Measurements from ENCODE around the gene HSPA12A. TPM values are rescaled to one million over a fixed set of nuclear protein-coding genes. Genes with fewer than 3 reads are reported as not detected.

HSPA12A gene
- total RNA-seq, 2 experiments from 2014 or later = 0.49 TPM; not detected in 1

DNA sequence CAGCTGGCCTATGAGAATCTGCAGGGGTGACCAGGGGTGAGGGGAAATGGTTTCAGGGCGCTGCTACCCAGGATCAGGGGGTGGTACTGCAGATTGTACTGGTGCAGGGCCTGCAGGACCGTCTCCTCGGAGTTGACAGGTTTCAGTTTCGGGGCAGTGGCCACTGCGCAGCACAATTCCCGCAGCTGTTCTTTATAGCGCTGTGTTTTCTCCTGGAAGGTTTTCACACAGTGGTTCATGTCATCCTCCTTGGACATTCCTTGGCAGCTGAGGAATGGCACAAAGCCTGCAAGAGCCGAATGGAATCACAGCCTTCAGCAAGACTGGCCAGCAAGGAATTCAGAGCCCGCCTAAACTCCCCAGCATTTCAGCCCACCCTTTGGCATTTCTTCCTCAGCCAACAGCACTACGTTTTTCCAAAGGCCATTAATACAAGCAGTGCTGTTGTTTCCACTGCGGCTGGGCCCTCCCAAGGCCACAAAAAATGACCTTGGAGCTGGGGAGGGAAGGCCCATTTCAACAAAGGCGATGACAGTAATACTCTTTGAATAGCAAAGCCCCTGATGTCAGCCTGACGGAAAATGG, 76.7 kb downstream of the HSPA12A start:
- no peak overlapping the region for H3K4me3 Mint-ChIP-seq
- DNase-seq (no peak), ATAC-seq (ENCODE audit: poor library complexity) (no peak)
- H3K9me3 ChIP-seq (ENCODE audit: control insufficient read depth in 1 of 2, insufficient read depth in 1 of 2, low read length in 2 of 2) = peaks cover 0 to 5% of the 10 kb centered on the region in 2 experiments
- no peaks in the 10 kb centered on the region for H3K4me1 ChIP-seq (ENCODE audit: insufficient read depth, low read length)
- no peaks in the 10 kb centered on the region for H3K4me1 Mint-ChIP-seq (ENCODE audit: low read depth)
- H3K4me3 ChIP-seq (ENCODE audit: low read length) = no peak overlapping the region
- H3K36me3 ChIP-seq (ENCODE audit: insufficient read depth, low read length) = no peaks in the 10 kb centered on the region
- CTCF ChIA-PET = no interaction called here
- TF ChIP-seq, protein P1, sequence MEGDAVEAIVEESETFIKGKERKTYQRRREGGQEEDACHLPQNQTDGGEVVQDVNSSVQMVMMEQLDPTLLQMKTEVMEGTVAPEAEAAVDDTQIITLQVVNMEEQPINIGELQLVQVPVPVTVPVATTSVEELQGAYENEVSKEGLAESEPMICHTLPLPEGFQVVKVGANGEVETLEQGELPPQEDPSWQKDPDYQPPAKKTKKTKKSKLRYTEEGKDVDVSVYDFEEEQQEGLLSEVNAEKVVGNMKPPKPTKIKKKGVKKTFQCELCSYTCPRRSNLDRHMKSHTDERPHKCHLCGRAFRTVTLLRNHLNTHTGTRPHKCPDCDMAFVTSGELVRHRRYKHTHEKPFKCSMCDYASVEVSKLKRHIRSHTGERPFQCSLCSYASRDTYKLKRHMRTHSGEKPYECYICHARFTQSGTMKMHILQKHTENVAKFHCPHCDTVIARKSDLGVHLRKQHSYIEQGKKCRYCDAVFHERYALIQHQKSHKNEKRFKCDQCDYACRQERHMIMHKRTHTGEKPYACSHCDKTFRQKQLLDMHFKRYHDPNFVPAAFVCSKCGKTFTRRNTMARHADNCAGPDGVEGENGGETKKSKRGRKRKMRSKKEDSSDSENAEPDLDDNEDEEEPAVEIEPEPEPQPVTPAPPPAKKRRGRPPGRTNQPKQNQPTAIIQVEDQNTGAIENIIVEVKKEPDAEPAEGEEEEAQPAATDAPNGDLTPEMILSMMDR (IDR thresholded peaks at IDR 0.05) = no peak
- no peaks in the 10 kb centered on the region for H3K9me3 Mint-ChIP-seq
- H3K27ac ChIP-seq (ENCODE audit: low read depth in 1 of 2, low read length in 2 of 2) = no peak overlapping the region
- peaks cover 42% of the 10 kb centered on the region for H3K27me3 Mint-ChIP-seq
- H3K27me3 ChIP-seq (ENCODE audit: control insufficient read depth in 1 of 2, insufficient read depth in 2 of 2, low read length in 2 of 2) = peaks cover 3 to 15% of the 10 kb centered on the region in 2 experiments
- POLR2A ChIA-PET = no interaction called here
- no peaks in the 10 kb centered on the region for H3K36me3 Mint-ChIP-seq (ENCODE audit: low read depth)
- no peak overlapping the region for H3K27ac Mint-ChIP-seq
- intact Hi-C loops (cut with DNase I, micrococcal nuclease) = no loop called here

DNA sequence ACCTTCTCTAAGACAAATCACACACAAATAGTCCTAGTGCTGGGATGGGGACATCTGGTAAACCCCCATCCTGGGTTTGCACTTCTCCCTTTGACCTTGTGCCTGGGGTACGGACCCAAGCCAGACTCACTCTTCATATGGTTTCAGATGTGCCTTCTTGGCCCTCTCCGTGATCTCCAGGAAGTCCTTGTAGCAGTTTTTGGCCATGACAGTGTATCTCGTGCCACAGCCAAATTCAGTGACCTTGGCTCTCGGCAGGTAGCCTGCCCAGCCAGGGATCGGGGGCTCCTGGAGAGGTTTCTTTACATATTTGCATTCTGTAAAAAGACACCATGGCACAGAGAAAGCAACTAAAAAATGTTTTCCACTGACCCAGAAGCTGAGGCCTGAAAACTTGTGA, 77.7 kb downstream of the HSPA12A start:
- Mint-ChIP-seq H3K36me3 (ENCODE audit: low read depth) (no peaks in the 10 kb centered on the region), H3K4me1 (ENCODE audit: low read depth) (no peaks in the 10 kb centered on the region), H3K4me3 (no peak overlapping the region), H3K27me3 (peaks cover 42% of the 10 kb centered on the region), H3K9me3 (no peaks in the 10 kb centered on the region), H3K27ac (no peak overlapping the region)
- Histone ChIP-seq H3K4me1 (ENCODE audit: insufficient read depth, low read length) (no peaks in the 10 kb centered on the region), H3K36me3 (ENCODE audit: insufficient read depth, low read length) (no peaks in the 10 kb centered on the region), H3K9me3 (ENCODE audit: control insufficient read depth in 1 of 2, insufficient read depth in 1 of 2, low read length in 2 of 2) (peaks cover 0 to 3% of the 10 kb centered on the region in 2 experiments), H3K27me3 (ENCODE audit: control insufficient read depth in 1 of 2, insufficient read depth in 2 of 2, low read length in 2 of 2) (peaks cover 3 to 11% of the 10 kb centered on the region in 2 experiments), H3K27ac (ENCODE audit: low read depth in 1 of 2, low read length in 2 of 2) (no peak overlapping the region), H3K4me3 (ENCODE audit: low read length) (no peak overlapping the region)
- ATAC-seq (ENCODE audit: poor library complexity) = no peak
- no peak for DNase-seq
- ChIA-PET POLR2A (no interaction called here), CTCF (no interaction called here)
- TF ChIP-seq, protein P1 (IDR thresholded peaks at IDR 0.05) = no peak
- intact Hi-C loops (cut with DNase I, micrococcal nuclease) = no loop called here

DNA sequence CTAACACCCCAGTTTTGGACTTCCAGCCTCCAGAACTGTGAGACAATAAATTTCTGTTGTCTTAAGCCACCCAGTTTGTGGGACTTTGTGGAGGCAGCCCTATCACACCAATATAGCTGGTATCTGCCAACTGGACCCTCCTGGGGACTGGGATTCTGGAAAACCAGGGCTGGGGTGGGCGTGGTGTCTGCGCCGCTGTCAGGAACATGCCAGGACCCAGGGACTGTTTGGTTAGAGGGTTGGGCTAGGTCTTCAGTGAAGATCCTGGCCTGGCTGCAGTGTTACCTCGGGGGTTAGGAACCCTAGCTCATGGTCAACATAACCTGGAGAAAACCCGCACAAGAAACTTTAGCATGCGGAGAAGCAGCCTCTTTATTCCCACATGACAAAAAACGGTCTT, 79.0 kb downstream of the HSPA12A start:
- TF ChIP-seq, protein P1 (IDR thresholded peaks at IDR 0.05) = no peak
- no peaks in the 10 kb centered on the region for H3K4me1 Mint-ChIP-seq (ENCODE audit: low read depth)
- no peaks in the 10 kb centered on the region for H3K36me3 Mint-ChIP-seq (ENCODE audit: low read depth)
- H3K27me3 Mint-ChIP-seq = peaks cover 45% of the 10 kb centered on the region
- no peak overlapping the region for H3K4me3 Mint-ChIP-seq
- no peak overlapping the region for H3K27ac ChIP-seq (ENCODE audit: low read depth in 1 of 2, low read length in 2 of 2)
- no peaks in the 10 kb centered on the region for H3K36me3 ChIP-seq (ENCODE audit: insufficient read depth, low read length)
- intact Hi-C loops (cut with DNase I, micrococcal nuclease) = no loop called here
- no peak overlapping the region for H3K4me3 ChIP-seq (ENCODE audit: low read length)
- no peak for DNase-seq
- no peaks in the 10 kb centered on the region for H3K4me1 ChIP-seq (ENCODE audit: insufficient read depth, low read length)
- ChIA-PET CTCF (no interaction called here), POLR2A (no interaction called here)
- no peak for ATAC-seq (ENCODE audit: poor library complexity)
- no peaks in the 10 kb centered on the region for H3K9me3 Mint-ChIP-seq
- no peak overlapping the region for H3K27ac Mint-ChIP-seq
- peaks cover 0 to 3% of the 10 kb centered on the region in 2 experiments for H3K9me3 ChIP-seq (ENCODE audit: control insufficient read depth in 1 of 2, insufficient read depth in 1 of 2, low read length in 2 of 2)
- H3K27me3 ChIP-seq (ENCODE audit: control insufficient read depth in 1 of 2, insufficient read depth in 2 of 2, low read length in 2 of 2) = peaks cover 1 to 8% of the 10 kb centered on the region in 2 experiments

Measured in CD4-positive, alpha-beta T cell (primary cell).